ENCODE data around the gene CRYGN.

The CRYGN gene

DNA sequence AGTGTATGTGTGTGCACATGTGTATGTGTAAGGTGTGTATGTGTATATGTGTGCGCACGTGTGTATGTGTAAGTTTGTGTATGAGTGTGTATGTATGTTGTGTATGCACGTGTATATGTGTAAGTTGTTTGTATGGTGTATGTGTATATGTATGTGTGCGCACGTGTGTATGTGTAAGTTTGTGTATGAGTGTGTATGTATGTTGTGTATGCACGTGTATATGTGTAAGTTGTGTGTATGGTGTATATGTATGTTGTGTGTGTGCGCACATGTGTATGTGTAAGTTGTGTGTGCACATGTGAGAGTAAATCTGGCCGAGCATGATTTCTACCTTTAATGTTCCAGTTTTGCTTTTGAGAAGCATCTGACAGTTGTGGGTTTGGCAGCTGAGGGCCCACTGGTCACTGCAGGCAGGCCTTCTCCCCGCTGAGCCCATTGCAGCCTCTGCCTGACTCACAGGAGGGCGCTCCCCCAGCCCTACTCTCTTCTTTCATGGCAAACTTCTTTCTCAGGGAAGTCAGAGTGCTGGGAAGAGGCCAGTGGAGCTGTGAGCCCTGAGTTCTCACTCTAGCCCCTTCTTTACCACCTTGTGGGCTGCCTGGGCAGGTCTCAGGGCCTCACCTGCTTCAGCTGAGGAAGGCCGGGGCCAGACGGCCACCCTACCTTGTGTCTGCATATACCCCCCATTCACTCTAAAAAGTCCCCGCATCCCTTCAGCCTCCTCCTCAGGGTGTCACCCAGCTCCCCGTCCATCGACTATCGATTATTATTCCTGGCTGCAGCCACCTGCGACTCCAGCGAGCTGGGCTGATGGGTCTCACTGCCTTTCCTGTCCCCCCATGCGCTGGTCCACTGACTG, 41.3 kb downstream of the CRYGN start:
- TF ChIP-seq EZH2phosphoT487 (IDR thresholded peaks at IDR 0.05; ENCODE audit: borderline replicate concordance) = no peak
- TF ChIP-seq, protein P1, sequence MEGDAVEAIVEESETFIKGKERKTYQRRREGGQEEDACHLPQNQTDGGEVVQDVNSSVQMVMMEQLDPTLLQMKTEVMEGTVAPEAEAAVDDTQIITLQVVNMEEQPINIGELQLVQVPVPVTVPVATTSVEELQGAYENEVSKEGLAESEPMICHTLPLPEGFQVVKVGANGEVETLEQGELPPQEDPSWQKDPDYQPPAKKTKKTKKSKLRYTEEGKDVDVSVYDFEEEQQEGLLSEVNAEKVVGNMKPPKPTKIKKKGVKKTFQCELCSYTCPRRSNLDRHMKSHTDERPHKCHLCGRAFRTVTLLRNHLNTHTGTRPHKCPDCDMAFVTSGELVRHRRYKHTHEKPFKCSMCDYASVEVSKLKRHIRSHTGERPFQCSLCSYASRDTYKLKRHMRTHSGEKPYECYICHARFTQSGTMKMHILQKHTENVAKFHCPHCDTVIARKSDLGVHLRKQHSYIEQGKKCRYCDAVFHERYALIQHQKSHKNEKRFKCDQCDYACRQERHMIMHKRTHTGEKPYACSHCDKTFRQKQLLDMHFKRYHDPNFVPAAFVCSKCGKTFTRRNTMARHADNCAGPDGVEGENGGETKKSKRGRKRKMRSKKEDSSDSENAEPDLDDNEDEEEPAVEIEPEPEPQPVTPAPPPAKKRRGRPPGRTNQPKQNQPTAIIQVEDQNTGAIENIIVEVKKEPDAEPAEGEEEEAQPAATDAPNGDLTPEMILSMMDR (conservative IDR thresholded peaks at IDR 0.05; ENCODE audit: low read length) = no peak

DNA sequence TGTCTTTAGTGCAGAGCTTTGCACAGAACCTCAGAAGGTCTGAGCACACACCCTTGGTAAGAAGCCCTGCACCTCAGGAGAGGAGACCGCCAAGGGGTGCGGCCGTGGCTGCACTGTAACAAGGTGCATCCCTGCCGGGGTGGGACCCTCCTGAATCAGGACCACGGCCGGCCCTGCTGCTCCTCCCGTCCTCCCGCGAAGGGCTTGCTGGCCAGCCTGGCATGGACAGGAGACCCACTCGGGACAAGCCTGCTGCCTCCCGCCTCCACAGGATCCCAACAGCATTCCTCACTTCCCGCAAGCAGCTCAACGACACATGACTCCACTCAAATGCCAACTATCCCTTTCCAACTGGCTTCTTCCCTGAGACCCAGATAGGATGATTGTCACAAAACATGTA, 42.9 kb downstream of the CRYGN start:
- H3K79me2 ChIP-seq (ENCODE audit: insufficient read depth, low read length) = no peaks in the 10 kb centered on the region
- H3K4me2 ChIP-seq (ENCODE audit: low read depth, low read length, poor library complexity, severe bottlenecking) = no peak overlapping the region
- peaks cover 11% of the 10 kb centered on the region for H3K4me1 ChIP-seq (ENCODE audit: insufficient read depth, low read length, poor library complexity, severe bottlenecking)
- H3K36me3 ChIP-seq (ENCODE audit: insufficient read depth, low read length) = no peaks in the 10 kb centered on the region
- no peak overlapping the region for H3K4me3 ChIP-seq (ENCODE audit: low read length, poor library complexity, severe bottlenecking)
- no peak overlapping the region for H3K9ac ChIP-seq (ENCODE audit: low read depth, low read length, poor library complexity, severe bottlenecking)
- no peaks in the 10 kb centered on the region for H3K27me3 ChIP-seq (ENCODE audit: insufficient read depth, low read length, poor library complexity, severe bottlenecking)
- no peaks in the 10 kb centered on the region for H3K9me3 ChIP-seq (ENCODE audit: insufficient read depth, low read depth, low read length)
- H4K20me1 ChIP-seq (ENCODE audit: insufficient read depth, low read length, poor library complexity, severe bottlenecking) = no peaks in the 10 kb centered on the region
- H3K9me2 ChIP-seq (replicated peaks; ENCODE audit: low read depth, low read length) = no peaks in the 10 kb centered on the region
- no peak overlapping the region for H2AFZ ChIP-seq (ENCODE audit: low read length)
- TF ChIP-seq, protein P1 (conservative IDR thresholded peaks at IDR 0.05; ENCODE audit: low read length) = no peak
- no peak for TF ChIP-seq EZH2phosphoT487 (IDR thresholded peaks at IDR 0.05; ENCODE audit: borderline replicate concordance)
- no peaks in the 10 kb centered on the region for H3F3A ChIP-seq (ENCODE audit: low read depth)

More for the DNA sequence above, 41.3 kb downstream of the CRYGN start:
- Histone ChIP-seq H2AFZ (ENCODE audit: low read length) (no peak overlapping the region), H3F3A (ENCODE audit: low read depth) (no peaks in the 10 kb centered on the region), H3K4me3 (ENCODE audit: low read length, poor library complexity, severe bottlenecking) (no peak overlapping the region), H3K36me3 (ENCODE audit: insufficient read depth, low read length) (no peaks in the 10 kb centered on the region), H3K27me3 (ENCODE audit: insufficient read depth, low read length, poor library complexity, severe bottlenecking) (no peaks in the 10 kb centered on the region), H3K4me1 (ENCODE audit: insufficient read depth, low read length, poor library complexity, severe bottlenecking) (peaks cover 4% of the 10 kb centered on the region), H3K9me2 (replicated peaks; ENCODE audit: low read depth, low read length) (no peaks in the 10 kb centered on the region), H4K20me1 (ENCODE audit: insufficient read depth, low read length, poor library complexity, severe bottlenecking) (no peaks in the 10 kb centered on the region), H3K79me2 (ENCODE audit: insufficient read depth, low read length) (no peaks in the 10 kb centered on the region), H3K9ac (ENCODE audit: low read depth, low read length, poor library complexity, severe bottlenecking) (no peak overlapping the region), H3K9me3 (ENCODE audit: insufficient read depth, low read depth, low read length) (no peaks in the 10 kb centered on the region), H3K4me2 (ENCODE audit: low read depth, low read length, poor library complexity, severe bottlenecking) (no peak overlapping the region)

DNA sequence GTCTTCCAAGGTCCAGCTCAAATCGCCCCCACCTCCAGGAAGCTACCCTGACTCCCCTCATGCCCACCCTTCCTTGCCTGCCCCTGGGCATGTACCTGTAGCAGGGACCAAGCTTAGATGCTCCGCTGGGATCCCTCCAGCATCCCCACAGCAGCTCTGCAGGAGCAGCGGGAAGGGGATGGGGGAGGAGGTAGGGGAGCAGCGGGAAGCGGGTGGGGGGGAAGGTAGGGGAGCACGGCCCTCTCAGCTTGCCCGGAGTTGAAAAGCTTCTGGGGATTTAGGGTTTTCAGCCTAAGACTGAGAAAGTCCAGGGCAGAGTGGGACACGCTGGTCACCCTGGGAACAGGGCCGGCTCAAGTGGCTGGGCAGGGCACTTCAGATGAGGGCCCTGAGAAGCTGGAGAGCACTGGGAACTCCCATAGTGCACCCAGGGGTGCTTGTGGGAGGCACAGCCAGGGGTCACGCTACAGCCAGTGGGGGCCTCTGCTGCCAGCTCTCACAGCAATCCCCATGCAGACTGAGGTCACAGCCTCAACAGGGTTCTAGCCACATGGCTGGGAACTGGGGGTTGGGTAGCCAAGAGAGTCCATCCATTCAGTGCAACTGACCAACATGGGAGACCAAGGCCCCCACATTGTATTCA, 43.5 kb downstream of the CRYGN start:
- no peaks in the 10 kb centered on the region for H3F3A ChIP-seq (ENCODE audit: low read depth)
- no peaks in the 10 kb centered on the region for H4K20me1 ChIP-seq (ENCODE audit: insufficient read depth, low read length, poor library complexity, severe bottlenecking)
- no peaks in the 10 kb centered on the region for H3K9me2 ChIP-seq (replicated peaks; ENCODE audit: low read depth, low read length)
- H3K4me3 ChIP-seq (ENCODE audit: low read length, poor library complexity, severe bottlenecking) = no peak overlapping the region
- no peak for TF ChIP-seq EZH2phosphoT487 (IDR thresholded peaks at IDR 0.05; ENCODE audit: borderline replicate concordance)
- TF ChIP-seq, protein P1 (conservative IDR thresholded peaks at IDR 0.05; ENCODE audit: low read length) = no peak
- H3K79me2 ChIP-seq (ENCODE audit: insufficient read depth, low read length) = no peaks in the 10 kb centered on the region
- no peaks in the 10 kb centered on the region for H3K36me3 ChIP-seq (ENCODE audit: insufficient read depth, low read length)
- H3K9me3 ChIP-seq (ENCODE audit: insufficient read depth, low read depth, low read length) = no peaks in the 10 kb centered on the region
- no peak overlapping the region for H3K4me2 ChIP-seq (ENCODE audit: low read depth, low read length, poor library complexity, severe bottlenecking)
- no peaks in the 10 kb centered on the region for H3K27me3 ChIP-seq (ENCODE audit: insufficient read depth, low read length, poor library complexity, severe bottlenecking)
- peaks cover 11% of the 10 kb centered on the region for H3K4me1 ChIP-seq (ENCODE audit: insufficient read depth, low read length, poor library complexity, severe bottlenecking)
- H3K9ac ChIP-seq (ENCODE audit: low read depth, low read length, poor library complexity, severe bottlenecking) = no peak overlapping the region
- H2AFZ ChIP-seq (ENCODE audit: low read length) = no peak overlapping the region

Data from Loucy (cell line).